HG03097 (cell line): ENCODE measurements around the gene MAP3K1.

ENCODE experiments used
- ATAC-seq: cut with Tn5 transposase; IDR thresholded peaks from one replicate; pipeline ENCODE4 v1.9.1; 2021; ENCODE audit not compliant: unreplicated experiment, low FRiP score

MAP3K1 gene

GRCh38 chr5:56845277-56845676 lies 29.9 kb downstream of the MAP3K1 start:
- no peak for ATAC-seq

GRCh38 chr5:56845904-56846480 lies 30.6 kb downstream of the MAP3K1 start:
- no peak for ATAC-seq

GRCh38 chr5:56848206-56848605 lies 32.9 kb downstream of the MAP3K1 start:
- ATAC-seq = no peak

GRCh38 chr5:56849671-56850070 lies 34.3 kb downstream of the MAP3K1 start:
- no peak for ATAC-seq

- ATAC-seq = no peak
Measured at GRCh38 chr5:56850423-56850822, 35.1 kb downstream of the MAP3K1 start.

- ATAC-seq = no peak
Measured at GRCh38 chr5:56851258-56851941, 36.1 kb downstream of the MAP3K1 start.

GRCh38 chr5:56852228-56853000 lies 37.1 kb downstream of the MAP3K1 start:
- no peak for ATAC-seq

GRCh38 chr5:56853698-56854097 lies 38.3 kb downstream of the MAP3K1 start:
- ATAC-seq = no peak

- ATAC-seq = no peak
Measured at GRCh38 chr5:56854920-56855319, 39.6 kb downstream of the MAP3K1 start.

- no peak for ATAC-seq
Measured at GRCh38 chr5:56856541-56857178, 41.3 kb downstream of the MAP3K1 start.

GRCh38 chr5:56858777-56859442 lies 43.6 kb downstream of the MAP3K1 start:
- no peak for ATAC-seq

GRCh38 chr5:56861893-56862485 lies 46.6 kb downstream of the MAP3K1 start:
- ATAC-seq = no peak

- no peak for ATAC-seq
Measured at GRCh38 chr5:56862909-56863308, 47.6 kb downstream of the MAP3K1 start.

GRCh38 chr5:56871777-56872176 lies 56.4 kb downstream of the MAP3K1 start:
- ATAC-seq = no peak

- no peak for ATAC-seq
Measured at GRCh38 chr5:56873056-56873455, 57.7 kb downstream of the MAP3K1 start.

- no peak for ATAC-seq
Measured at GRCh38 chr5:56876327-56876726, 61.0 kb downstream of the MAP3K1 start.

- ATAC-seq = no peak
Measured at GRCh38 chr5:56881571-56881970, 66.2 kb downstream of the MAP3K1 start.

GRCh38 chr5:56893251-56893951 lies 78.1 kb downstream of the MAP3K1 start:
- no peak for ATAC-seq

GRCh38 chr5:56896763-56897162 lies 81.4 kb downstream of the MAP3K1 start:
- ATAC-seq = no peak

GRCh38 chr5:56898213-56898612 lies 82.9 kb downstream of the MAP3K1 start:
- ATAC-seq = no peak
